PC-9 (cell line): ENCODE measurements around the gene TPD52L1. TPM values are rescaled to one million over a fixed set of nuclear protein-coding genes. Genes with fewer than 3 reads are reported as not detected.

Source experiments
- BruUV-seq: library from RNA; stranded (reverse); fragments of 400-500 nt; replicated peaks from 2 replicates; lab custom pipeline; 2021; lab: Mats Ljungman, UMichigan
- CTCF ChIA-PET: fragments of 300-600 bp; sonication (Branson Sonifier 250); formaldehyde crosslinking; loops from one replicate; lab custom pipeline; 2022; ENCODE audit warnings: antibody characterized with exemption; lab: Charles Lee
- POLR2A ChIA-PET: fragments of 300-600 bp; sonication (Branson Sonifier 250); formaldehyde crosslinking; loops from one replicate; lab custom pipeline; 2022; ENCODE audit warnings: antibody characterized with exemption; ENCODE audit not compliant: unreplicated experiment; lab: Charles Lee
- DNase-seq, 2 experiments: peaks; one replicate each; pipeline versions ENCODE4 v3.0.0 to v3.0.0-alpha.2; 2015 to 2022; ENCODE audit warnings: mixed read lengths in 1 of 2
- H2AFZ ChIP-seq: fragments of 200-600 bp; sonication (generic); 2 replicates; pipeline ENCODE4 v1.8.1; 2017; ENCODE audit warnings: antibody characterized with exemption
- H3F3A ChIP-seq: fragments of 200-600 bp; sonication (generic); 2 replicates; pipeline ENCODE4 v1.8.1; 2017; ENCODE audit warnings: antibody characterized with exemption, mild to moderate bottlenecking, low read depth; ENCODE audit not compliant: insufficient read depth
- H3K27ac ChIP-seq: fragments of 200-600 bp; sonication (generic); 2 replicates; pipeline ENCODE4 v1.6.1; 2016; ENCODE audit warnings: mixed run types
- H3K27me3 ChIP-seq: fragments of 200-600 bp; sonication (generic); 2 replicates; pipeline ENCODE4 v1.6.1; 2016; ENCODE audit warnings: low read depth, mixed run types; ENCODE audit not compliant: insufficient read depth
- H3K36me3 ChIP-seq: fragments of 200-600 bp; sonication (generic); 2 replicates; pipeline ENCODE4 v1.6.1; 2016; ENCODE audit warnings: low read depth, mixed run types
- H3K4me1 ChIP-seq: fragments of 200-600 bp; sonication (generic); replicated peaks from 2 replicates; pipeline ENCODE4 v1.6.1; 2016; ENCODE audit warnings: mixed run types; ENCODE audit not compliant: insufficient read depth
- H3K4me2 ChIP-seq: fragments of 200-600 bp; sonication (generic); 2 replicates; pipeline ENCODE4 v1.6.1; 2017; ENCODE audit warnings: mixed run types
- H3K4me3 ChIP-seq: fragments of 200-600 bp; sonication (generic); 2 replicates; pipeline ENCODE4 v1.6.1; 2016; ENCODE audit warnings: mixed run types
- H3K79me2 ChIP-seq: fragments of 200-600 bp; sonication (generic); 2 replicates; pipeline ENCODE4 v1.6.1; 2017; ENCODE audit warnings: low read depth, mixed run types
- H3K9me2 ChIP-seq: fragments of 200-600 bp; sonication (generic); 2 replicates; pipeline ENCODE4 v1.8.1; 2017; ENCODE audit warnings: mild to moderate bottlenecking; ENCODE audit not compliant: insufficient read depth
- H3K9me3 ChIP-seq: fragments of 200-600 bp; sonication (generic); 2 replicates; pipeline ENCODE4 v1.8.1; 2016; ENCODE audit warnings: low read depth; ENCODE audit not compliant: insufficient read depth
- H4K20me1 ChIP-seq: fragments of 200-600 bp; sonication (generic); 2 replicates; pipeline ENCODE4 v1.8.1; 2017; ENCODE audit not compliant: insufficient read depth
- EZH2 ChIP-seq: fragments of 200-600 bp; sonication (generic); IDR thresholded peaks from 2 replicates; pipeline ENCODE4 v1.8.0; 2017; ENCODE audit warnings: antibody characterized with exemption, low read depth
- intact Hi-C: fragments of 100-400 bp; cut with micrococcal nuclease; formaldehyde crosslinking; loops from one replicate; pipeline ENCODE4 v1.10.0; 2022; ENCODE audit not compliant: unreplicated experiment
- total RNA-seq: library from RNA; stranded (reverse); gene quantifications from 2 replicates; pipeline ENCODE4 v1.2.3, GENCODE V29; 2021
- TF ChIP-seq, protein P1 (sequence below): fragments of 200-600 bp; sonication (generic); conservative IDR thresholded peaks from 2 replicates; pipeline ENCODE4 v1.6.1; 2017; ENCODE audit warnings: mixed run types, antibody characterized with exemption, mild to moderate bottlenecking, moderate library complexity

The TPD52L1 gene
- total RNA-seq, 1 experiment from 2014 or later: 203 TPM

DNA sequence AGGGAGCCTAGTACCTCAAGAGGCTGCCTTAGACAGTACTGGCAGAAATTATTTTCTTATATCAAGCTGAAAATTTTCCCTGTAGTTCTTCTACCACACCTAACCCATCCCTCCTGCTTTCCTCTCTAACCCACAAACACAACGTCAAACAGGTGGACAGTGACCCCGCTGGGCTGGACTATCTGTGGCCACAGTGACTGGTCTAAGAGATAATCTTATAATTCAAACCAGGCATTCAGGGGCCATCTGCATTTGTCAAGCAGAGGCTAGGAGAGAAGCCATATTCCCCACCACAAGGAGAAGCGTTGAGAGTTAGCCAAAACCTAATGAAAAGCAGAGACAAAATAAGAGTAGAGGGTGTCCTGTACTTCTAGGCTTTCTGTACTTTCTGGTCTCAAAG is 140.0 kb downstream of the TPD52L1 start:
- H3K9me2 ChIP-seq: no peaks in the 10 kb centered on the region
- H3K36me3 ChIP-seq: peaks cover 54% of the 10 kb centered on the region
- DNase-seq: no peak
- H3K4me1 ChIP-seq: no peaks in the 10 kb centered on the region
- intact Hi-C loops: no loop called here
- H4K20me1 ChIP-seq: no peaks in the 10 kb centered on the region
- TF ChIP-seq, protein P1, sequence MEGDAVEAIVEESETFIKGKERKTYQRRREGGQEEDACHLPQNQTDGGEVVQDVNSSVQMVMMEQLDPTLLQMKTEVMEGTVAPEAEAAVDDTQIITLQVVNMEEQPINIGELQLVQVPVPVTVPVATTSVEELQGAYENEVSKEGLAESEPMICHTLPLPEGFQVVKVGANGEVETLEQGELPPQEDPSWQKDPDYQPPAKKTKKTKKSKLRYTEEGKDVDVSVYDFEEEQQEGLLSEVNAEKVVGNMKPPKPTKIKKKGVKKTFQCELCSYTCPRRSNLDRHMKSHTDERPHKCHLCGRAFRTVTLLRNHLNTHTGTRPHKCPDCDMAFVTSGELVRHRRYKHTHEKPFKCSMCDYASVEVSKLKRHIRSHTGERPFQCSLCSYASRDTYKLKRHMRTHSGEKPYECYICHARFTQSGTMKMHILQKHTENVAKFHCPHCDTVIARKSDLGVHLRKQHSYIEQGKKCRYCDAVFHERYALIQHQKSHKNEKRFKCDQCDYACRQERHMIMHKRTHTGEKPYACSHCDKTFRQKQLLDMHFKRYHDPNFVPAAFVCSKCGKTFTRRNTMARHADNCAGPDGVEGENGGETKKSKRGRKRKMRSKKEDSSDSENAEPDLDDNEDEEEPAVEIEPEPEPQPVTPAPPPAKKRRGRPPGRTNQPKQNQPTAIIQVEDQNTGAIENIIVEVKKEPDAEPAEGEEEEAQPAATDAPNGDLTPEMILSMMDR: no peak
- H3K27me3 ChIP-seq: no peaks in the 10 kb centered on the region
- no peaks in the 10 kb centered on the region for H3K9me3 ChIP-seq
- POLR2A ChIA-PET: no interaction called here
- H2AFZ ChIP-seq: no peak overlapping the region
- H3K4me2 ChIP-seq: no peak overlapping the region
- H3K27ac ChIP-seq: no peak overlapping the region
- no peaks in the 10 kb centered on the region; the same call in 1 of the 2 replicates for H3F3A ChIP-seq
- CTCF ChIA-PET: interaction anchor here (0.6 kb wide), 1 partner anchor 281 kb away, joined by 5 read pairs; no protein-coding TSS in a partner anchor
- BruUV-seq: no TSS peak
- H3K79me2 ChIP-seq: peaks cover 1% of the 10 kb centered on the region; the same call in 1 of the 2 replicates
- no peak overlapping the region for H3K4me3 ChIP-seq

DNA sequence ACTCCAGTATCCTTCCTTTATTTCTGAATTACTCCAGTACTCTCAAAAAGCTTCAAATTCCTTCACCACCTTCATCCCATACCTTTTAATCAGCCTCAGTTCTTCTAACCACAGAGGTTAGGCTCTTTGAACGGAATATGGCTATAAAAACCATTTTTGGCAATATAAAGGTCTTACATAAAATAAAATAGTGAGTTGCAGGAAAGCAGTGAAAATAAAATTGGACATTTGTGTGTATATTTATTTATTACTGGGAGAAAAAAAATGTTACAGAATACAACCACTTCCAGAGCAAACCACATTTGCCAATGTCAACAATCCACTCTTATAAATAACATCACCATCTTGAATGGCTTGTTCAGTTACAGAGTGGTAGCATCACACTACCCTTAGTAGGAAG is 140.5 kb downstream of the TPD52L1 start:
- intact Hi-C loops: no loop called here
- no peaks in the 10 kb centered on the region for H4K20me1 ChIP-seq
- no peak overlapping the region for H2AFZ ChIP-seq
- no peaks in the 10 kb centered on the region for H3K9me3 ChIP-seq
- no peaks in the 10 kb centered on the region for H3K9me2 ChIP-seq
- no peaks in the 10 kb centered on the region; the same call in 1 of the 2 replicates for H3F3A ChIP-seq
- POLR2A ChIA-PET: no interaction called here
- no peak for TF ChIP-seq EZH2
- TF ChIP-seq, protein P1: no peak
- H3K4me2 ChIP-seq: no peak overlapping the region
- no peak for DNase-seq
- CTCF ChIA-PET: interaction anchor here (0.6 kb wide), 1 partner anchor 281 kb away, joined by 5 read pairs; no protein-coding TSS in a partner anchor
- no peak overlapping the region for H3K27ac ChIP-seq
- no TSS peak for BruUV-seq
- H3K4me1 ChIP-seq: no peaks in the 10 kb centered on the region
- no peak overlapping the region for H3K4me3 ChIP-seq
- H3K36me3 ChIP-seq: peaks cover 57% of the 10 kb centered on the region
- no peaks in the 10 kb centered on the region for H3K27me3 ChIP-seq
- peaks cover 6% of the 10 kb centered on the region; the same call in 1 of the 2 replicates for H3K79me2 ChIP-seq

GRCh38 chr6:125294925-125295324 is 141.4 kb downstream of the TPD52L1 start:
- BruUV-seq: no TSS peak

More at GRCh38 chr6:125294925-125295324, 141.4 kb downstream of the TPD52L1 start:
- Histone ChIP-seq H3F3A (no peaks in the 10 kb centered on the region; the same call in 1 of the 2 replicates), H3K27me3 (no peaks in the 10 kb centered on the region), H3K27ac (no peak overlapping the region), H4K20me1 (no peaks in the 10 kb centered on the region), H3K9me2 (no peaks in the 10 kb centered on the region), H3K4me3 (no peak overlapping the region), H2AFZ (no peak overlapping the region), H3K36me3 (peaks cover 66% of the 10 kb centered on the region), H3K4me1 (peaks cover 2% of the 10 kb centered on the region), H3K9me3 (no peaks in the 10 kb centered on the region), H3K4me2 (no peak overlapping the region), H3K79me2 (peaks cover 14% of the 10 kb centered on the region)
- DNase-seq: no peak
- TF ChIP-seq EZH2: no peak
- TF ChIP-seq, protein P1: no peak
- intact Hi-C loops: no loop called here
- POLR2A ChIA-PET: no interaction called here
- CTCF ChIA-PET: no interaction called here
